ENCODE data around the gene NT5M.

NT5M gene

GRCh38 chr17:17303847-17304490, 796 bp downstream of the NT5M start:
- DNase-seq: no peak

GRCh38 chr17:17304521-17304985, 1.4 kb downstream of the NT5M start:
- peak; percentile 43 for DNase-seq

GRCh38 chr17:17305281-17305801, 2.2 kb downstream of the NT5M start:
- DNase-seq: peak; percentile 68

- DNase-seq: no peak
These were observed 6.2 kb downstream of the NT5M start for GRCh38 chr17:17309356-17309755.

- peak; percentile 76 for DNase-seq
These were observed 10.3 kb downstream of the NT5M start for GRCh38 chr17:17313350-17313991.

GRCh38 chr17:17314501-17315071, 11.4 kb downstream of the NT5M start:
- no peak for DNase-seq

GRCh38 chr17:17315142-17315821, 12.1 kb downstream of the NT5M start:
- no peak for DNase-seq

GRCh38 chr17:17320188-17320910, 17.2 kb downstream of the NT5M start:
- DNase-seq: no peak

- no peak for DNase-seq
These were observed 17.7 kb downstream of the NT5M start for GRCh38 chr17:17320911-17321220.

- DNase-seq: no peak
These were observed 18.3 kb downstream of the NT5M start for GRCh38 chr17:17321356-17322025.

- DNase-seq: no peak
These were observed 19.6 kb downstream of the NT5M start for GRCh38 chr17:17322516-17323510.

- no peak for DNase-seq
These were observed 21.4 kb downstream of the NT5M start for GRCh38 chr17:17324616-17325015.

GRCh38 chr17:17325228-17325627, 22.1 kb downstream of the NT5M start:
- no peak for DNase-seq

GRCh38 chr17:17325816-17326215, 22.6 kb downstream of the NT5M start:
- DNase-seq: no peak

- no peak for DNase-seq
These were observed 23.2 kb downstream of the NT5M start for GRCh38 chr17:17326275-17326875.

- no peak for DNase-seq
These were observed 25.1 kb downstream of the NT5M start for GRCh38 chr17:17328251-17328650.

GRCh38 chr17:17341452-17341851, 38.3 kb downstream of the NT5M start:
- DNase-seq: no peak

- no peak for DNase-seq
These were observed 39.2 kb downstream of the NT5M start for GRCh38 chr17:17342242-17342945.

GRCh38 chr17:17343160-17343735, 40.1 kb downstream of the NT5M start:
- no peak for DNase-seq

Data from CD4-positive, alpha-beta T cell treated with Interleukin-15 for 1 hour (primary cell).